SK-N-SH (cell line): ENCODE measurements around the gene MYO1B. TPM values are rescaled to one million over a fixed set of nuclear protein-coding genes. Genes with fewer than 3 reads are reported as not detected.

Experiments
- CTCF ChIA-PET: fragments of 300-600, 350-600 bp; formaldehyde crosslinking; extraction: SDS; loops from one replicate; lab custom pipeline; 2021; lab: Yijun Ruan, JAX
- POLR2A ChIA-PET: fragments of 350-600 bp; sonication (Branson Sonifier 250); formaldehyde crosslinking; extraction: SDS; loops from one replicate; lab custom pipeline; 2020; ENCODE audit warnings: antibody characterized with exemption, inconsistent platforms; lab: Yijun Ruan, JAX
- DNase-seq: peaks from one replicate; pipeline ENCODE4 v3.0.0; 2012
- H2AFZ ChIP-seq: fragments of 200-600 bp; sonication (generic); 2 replicates; pipeline ENCODE4 v1.8.1; 2016; ENCODE audit warnings: antibody characterized with exemption, mild to moderate bottlenecking, low read depth
- H3F3A ChIP-seq: fragments of 200-600 bp; sonication (generic); replicated peaks from 2 replicates; pipeline ENCODE3; 2016; ENCODE audit warnings: antibody characterized with exemption, mild to moderate bottlenecking; ENCODE audit not compliant: insufficient read depth
- H3K27ac ChIP-seq, 2 experiments: fragments of 200-500 bp in 1 of 2; fragments of 200-600 bp in 1 of 2; sonication (Bioruptor generic) in 1 of 2; sonication (generic), shearing (Covaris generic) in 1 of 2; 2 replicates each; pipeline versions ENCODE4 v1.5.1 to v1.6.1; 2014 to 2016; ENCODE audit warnings: low read depth in 2 of 2, inconsistent platforms in 1 of 2, low read length in 1 of 2, mild to moderate bottlenecking in 1 of 2, mixed read lengths in 1 of 2
- H3K27me3 ChIP-seq: fragments of 200-600 bp; sonication (generic), shearing (Covaris generic); 2 replicates; pipeline ENCODE4 v1.6.1; 2016; ENCODE audit warnings: mixed run types; ENCODE audit not compliant: insufficient read depth
- H3K36me3 ChIP-seq, 2 experiments: fragments of 200-500 bp in 1 of 2; fragments of 200-600 bp in 1 of 2; sonication (Bioruptor generic) in 1 of 2; sonication (generic) in 1 of 2; replicated peaks in 1 of 2; 2 replicates each; pipeline versions ENCODE3 to v1.5.1; 2014 to 2016; ENCODE audit warnings: low read length in 1 of 2, mild to moderate bottlenecking in 1 of 2; ENCODE audit not compliant: insufficient read depth in 2 of 2, control insufficient read depth in 1 of 2
- H3K4me1 ChIP-seq, 2 experiments: fragments of 200-500 bp in 1 of 2; fragments of 200-600 bp in 1 of 2; sonication (Bioruptor generic) in 1 of 2; sonication (generic), shearing (Covaris generic) in 1 of 2; 2 replicates each; pipeline versions ENCODE4 v1.5.1 to v1.6.1; 2014 to 2016; ENCODE audit warnings: low read depth in 1 of 2, low read length in 1 of 2, mixed run types in 1 of 2; ENCODE audit not compliant: insufficient read depth in 2 of 2, control insufficient read depth in 1 of 2
- H3K4me2 ChIP-seq: fragments of 200-600 bp; sonication (generic), shearing (Covaris generic); 2 replicates; pipeline ENCODE4 v1.6.1; 2017; ENCODE audit warnings: mixed run types
- H3K4me3 ChIP-seq, 2 experiments: fragments of 200-500 bp in 1 of 2; fragments of 200-600 bp in 1 of 2; sonication (Bioruptor generic) in 1 of 2; sonication (generic), shearing (Covaris generic) in 1 of 2; 2 replicates each; pipeline versions ENCODE4 v1.5.1 to v1.8.1; 2014 to 2016; ENCODE audit warnings: low read depth in 2 of 2, inconsistent platforms in 1 of 2, low read length in 1 of 2, mild to moderate bottlenecking in 1 of 2, mixed read lengths in 1 of 2, moderate library complexity in 1 of 2
- H3K79me2 ChIP-seq: fragments of 200-600 bp; sonication (generic); 2 replicates; pipeline ENCODE4 v1.8.1; 2017; ENCODE audit warnings: mild to moderate bottlenecking; ENCODE audit not compliant: insufficient read depth
- H3K9ac ChIP-seq: fragments of 200-600 bp; sonication (generic); 2 replicates; pipeline ENCODE4 v1.6.1; 2017; ENCODE audit warnings: mixed run types
- H3K9me2 ChIP-seq: fragments of 200-600 bp; sonication (generic); 2 replicates; pipeline ENCODE4 v1.6.1; 2017; ENCODE audit warnings: mixed run types
- H3K9me3 ChIP-seq: fragments of 200-600 bp; sonication (generic); 2 replicates; pipeline ENCODE4 v1.6.1; 2017; ENCODE audit warnings: mixed run types, mild to moderate bottlenecking, moderate library complexity
- H4K20me1 ChIP-seq: fragments of 200-600 bp; sonication (generic); 2 replicates; pipeline ENCODE4 v1.6.1; 2017; ENCODE audit warnings: mild to moderate bottlenecking, mixed run types; ENCODE audit not compliant: insufficient read depth
- ELF1 ChIP-seq: IDR thresholded peaks from 2 replicates; pipeline ENCODE4 v1.4.0; 2012
- IRF3 ChIP-seq: fragments of 150-350 bp; IDR thresholded peaks from 2 replicates; pipeline ENCODE4 v1.6.1; 2016; ENCODE audit warnings: mild to moderate bottlenecking, low read depth, low read length
- JUND ChIP-seq: IDR thresholded peaks from 2 replicates; pipeline ENCODE4 v1.4.0; 2012
- POLR2AphosphoS5 ChIP-seq: IDR thresholded peaks from 2 replicates; pipeline ENCODE4 v1.6.1; 2012; ENCODE audit warnings: low read depth, low read length
- RCOR1 ChIP-seq: fragments of 150-350 bp; IDR thresholded peaks from 2 replicates; pipeline ENCODE4 v1.6.1; 2017; ENCODE audit warnings: antibody characterized with exemption, low read length
- RFX5 ChIP-seq: IDR thresholded peaks from 2 replicates; pipeline ENCODE4 v1.6.1; 2012; ENCODE audit warnings: mild to moderate bottlenecking, improper control_type of control experiment, low read length
- RXRA ChIP-seq: IDR thresholded peaks from 2 replicates; pipeline ENCODE4 v1.4.0; 2012; ENCODE audit warnings: low read depth, mild to moderate bottlenecking, borderline replicate concordance
- TAF1 ChIP-seq: IDR thresholded peaks from 2 replicates; pipeline ENCODE4 v1.6.1; 2012; ENCODE audit warnings: low read depth, mild to moderate bottlenecking, low read length, moderate library complexity, borderline replicate concordance
- TCF12 ChIP-seq: IDR thresholded peaks from 2 replicates; pipeline ENCODE4 v1.4.0; 2012
- TEAD4 ChIP-seq: IDR thresholded peaks from 2 replicates; pipeline ENCODE4 v1.4.0; 2012; ENCODE audit warnings: mild to moderate bottlenecking, borderline replicate concordance; ENCODE audit not compliant: insufficient read depth
- YY1 ChIP-seq: IDR thresholded peaks from 2 replicates; pipeline ENCODE4 v1.4.0; 2012; ENCODE audit warnings: low read depth, mild to moderate bottlenecking
- WGBS: methylation state at CpG from one replicate; pipeline ENCODE4 v1.1.6; 2017; ENCODE audit warnings: low lambda C conversion rate; 5-methylcytosine and 5-hydroxymethylcytosine counted together
- polyA plus RNA-seq, 3 experiments: library from polyadenylated mRNA; depleted of rRNA; stranded (reverse); fragments of >200 nt; gene quantifications; 2 replicates each; pipeline ENCODE4 v1.2.3, GENCODE V29; 2012
- TF ChIP-seq, protein P1 (sequence below): IDR thresholded peaks from 2 replicates; pipeline ENCODE4 v1.4.0; 2012; ENCODE audit warnings: low read depth, borderline replicate concordance
- TF ChIP-seq, protein P2 (sequence below): IDR thresholded peaks from 2 replicates; pipeline ENCODE4 v1.4.0; 2012; ENCODE audit warnings: low read depth

The MYO1B gene
- polyA plus RNA-seq, 1 of the 3 experiments (the other 2 are of a cell fraction), result 20.2 TPM

DNA sequence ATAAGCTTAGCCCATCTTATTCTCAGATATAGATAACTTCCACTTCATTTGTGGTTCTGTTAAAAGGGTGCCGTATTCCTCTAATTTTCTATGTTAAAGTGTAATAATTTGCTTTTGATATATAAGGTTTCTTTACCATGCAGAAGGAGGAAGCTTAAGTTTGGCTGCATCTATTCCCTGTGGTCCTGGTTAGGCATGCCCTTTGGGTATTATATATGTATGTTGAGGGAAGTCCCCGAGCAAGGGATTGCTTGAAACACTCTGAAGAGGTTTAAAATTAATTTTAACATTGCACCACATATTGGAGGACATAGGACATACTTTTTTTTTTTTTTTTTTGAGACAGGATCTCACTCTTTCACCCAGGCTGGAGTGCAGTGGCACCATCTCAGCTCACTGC lies 16.9 kb upstream of the MYO1B start (continued):
- TF ChIP-seq, protein P1, sequence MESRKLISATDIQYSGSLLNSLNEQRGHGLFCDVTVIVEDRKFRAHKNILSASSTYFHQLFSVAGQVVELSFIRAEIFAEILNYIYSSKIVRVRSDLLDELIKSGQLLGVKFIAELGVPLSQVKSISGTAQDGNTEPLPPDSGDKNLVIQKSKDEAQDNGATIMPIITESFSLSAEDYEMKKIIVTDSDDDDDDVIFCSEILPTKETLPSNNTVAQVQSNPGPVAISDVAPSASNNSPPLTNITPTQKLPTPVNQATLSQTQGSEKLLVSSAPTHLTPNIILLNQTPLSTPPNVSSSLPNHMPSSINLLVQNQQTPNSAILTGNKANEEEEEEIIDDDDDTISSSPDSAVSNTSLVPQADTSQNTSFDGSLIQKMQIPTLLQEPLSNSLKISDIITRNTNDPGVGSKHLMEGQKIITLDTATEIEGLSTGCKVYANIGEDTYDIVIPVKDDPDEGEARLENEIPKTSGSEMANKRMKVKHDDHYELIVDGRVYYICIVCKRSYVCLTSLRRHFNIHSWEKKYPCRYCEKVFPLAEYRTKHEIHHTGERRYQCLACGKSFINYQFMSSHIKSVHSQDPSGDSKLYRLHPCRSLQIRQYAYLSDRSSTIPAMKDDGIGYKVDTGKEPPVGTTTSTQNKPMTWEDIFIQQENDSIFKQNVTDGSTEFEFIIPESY, result no peak
- no peak for TF ChIP-seq RXRA
- no peak for TF ChIP-seq TEAD4
- no peak for TF ChIP-seq ELF1
- no peak for TF ChIP-seq RFX5
- TF ChIP-seq RCOR1, result no peak
- no peak for TF ChIP-seq IRF3

- H3K4me3 ChIP-seq, result no peak overlapping the region
- H3K9me3 ChIP-seq, result no peaks in the 10 kb centered on the region
- no peak overlapping the region for H2AFZ ChIP-seq
- H3K4me2 ChIP-seq, result no peak overlapping the region
- H3K79me2 ChIP-seq, result no peaks in the 10 kb centered on the region
- no peaks in the 10 kb centered on the region for H4K20me1 ChIP-seq
- H3K9me2 ChIP-seq, result no peaks in the 10 kb centered on the region
- CTCF ChIA-PET, result interaction anchor here (1.1 to 3.1 kb wide), 5 partner anchors 9 to 293 kb away, joined by 3 to 16 read pairs (median 8); no protein-coding TSS in a partner anchor
- POLR2A ChIA-PET, result no interaction called here
- no peaks in the 10 kb centered on the region for H3K27me3 ChIP-seq
- TF ChIP-seq, protein P2, sequence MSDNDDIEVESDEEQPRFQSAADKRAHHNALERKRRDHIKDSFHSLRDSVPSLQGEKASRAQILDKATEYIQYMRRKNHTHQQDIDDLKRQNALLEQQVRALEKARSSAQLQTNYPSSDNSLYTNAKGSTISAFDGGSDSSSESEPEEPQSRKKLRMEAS, result no peak
- TF ChIP-seq IRF3 (no peak), POLR2AphosphoS5 (no peak)
- WGBS, result 91% methylated on average over 6 of the region's 6 CpGs
- H3K4me1 ChIP-seq, result peaks cover 4 to 6% of the 10 kb centered on the region in 2 experiments
- no peak overlapping the region for H3K9ac ChIP-seq
- H3K36me3 ChIP-seq, result no peaks in the 10 kb centered on the region
- no peak overlapping the region for H3K27ac ChIP-seq
- DNase-seq, result no peak
- H3F3A ChIP-seq, result peaks cover 3% of the 10 kb centered on the region
These were observed 16.3 kb upstream of the MYO1B start for GRCh38 chr2:191228861-191229260.

DNA sequence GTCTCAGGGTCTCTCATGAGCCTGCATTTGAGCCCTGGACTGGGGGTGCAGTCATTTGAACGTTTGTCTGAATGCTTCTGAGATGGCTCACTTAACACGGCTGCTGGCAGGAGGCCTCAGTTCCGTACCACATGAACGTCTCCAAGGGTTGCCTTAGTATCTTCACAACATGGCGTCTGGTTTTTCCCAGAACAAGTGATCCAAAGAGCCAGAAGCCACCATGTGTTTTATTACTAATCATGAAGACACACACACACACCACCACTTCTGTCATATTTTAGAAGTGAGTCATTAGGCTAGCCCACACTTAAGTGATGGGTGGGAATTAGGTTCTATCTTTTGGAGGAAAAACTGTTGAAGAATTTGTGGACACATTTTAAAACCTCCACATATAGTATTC lies 15.0 kb upstream of the MYO1B start:
- no peaks in the 10 kb centered on the region for H3K36me3 ChIP-seq
- H3K79me2 ChIP-seq, result no peaks in the 10 kb centered on the region
- peaks cover 4 to 6% of the 10 kb centered on the region in 2 experiments for H3K4me1 ChIP-seq
- peak overlapping the region; percentile 96; the same call in 1 of the 2 replicates for H2AFZ ChIP-seq
- no peaks in the 10 kb centered on the region for H3K9me2 ChIP-seq
- H3K4me3 ChIP-seq, result no peak overlapping the region
- peak; percentile 61; the same call in 1 of the 2 replicates for TF ChIP-seq YY1
- TF ChIP-seq, protein P2, result peak; percentile 49; the same call in 1 of the 2 replicates
- TF ChIP-seq TCF12, result peak; percentile 45
- peak; percentile 53; the same call in 1 of the 2 replicates for TF ChIP-seq JUND
- no peak for TF ChIP-seq TAF1
- WGBS, result 22% methylated on average over 5 of the region's 5 CpGs
- peak overlapping the region in 1 of 2 experiments; percentile 53; a peak in 2 of 4 replicates for H3K27ac ChIP-seq
- H3K27me3 ChIP-seq, result no peaks in the 10 kb centered on the region
- CTCF ChIA-PET, result interaction anchor here (0.6 to 1.8 kb wide), 5 partner anchors 10 to 291 kb away, joined by 3 to 7 read pairs (median 4); no protein-coding TSS in a partner anchor
- peaks cover 3% of the 10 kb centered on the region for H3F3A ChIP-seq
- no peaks in the 10 kb centered on the region for H4K20me1 ChIP-seq
- no peak for DNase-seq
- H3K9ac ChIP-seq, result no peak overlapping the region
- POLR2A ChIA-PET, result no interaction called here
- H3K9me3 ChIP-seq, result no peaks in the 10 kb centered on the region
- H3K4me2 ChIP-seq, result 0 out of 2 replicates have a peak overlapping the region, but pooled peaks have one; percentile 7
